ENCODE data around the gene FOXRED2. TPM values are rescaled to one million over a fixed set of nuclear protein-coding genes. Genes with fewer than 3 reads are reported as not detected.
"Not testable (repeated sequence)": the region's sequence is repeated elsewhere in the genome, so short reads cannot be mapped to it uniquely, and the experiment has no call there.

FOXRED2 gene
- total and polyA plus RNA-seq, 2 donors (not counting 1 experiment from before 2014, with no cell fraction given): 3.3 to 3.8 TPM

DNA sequence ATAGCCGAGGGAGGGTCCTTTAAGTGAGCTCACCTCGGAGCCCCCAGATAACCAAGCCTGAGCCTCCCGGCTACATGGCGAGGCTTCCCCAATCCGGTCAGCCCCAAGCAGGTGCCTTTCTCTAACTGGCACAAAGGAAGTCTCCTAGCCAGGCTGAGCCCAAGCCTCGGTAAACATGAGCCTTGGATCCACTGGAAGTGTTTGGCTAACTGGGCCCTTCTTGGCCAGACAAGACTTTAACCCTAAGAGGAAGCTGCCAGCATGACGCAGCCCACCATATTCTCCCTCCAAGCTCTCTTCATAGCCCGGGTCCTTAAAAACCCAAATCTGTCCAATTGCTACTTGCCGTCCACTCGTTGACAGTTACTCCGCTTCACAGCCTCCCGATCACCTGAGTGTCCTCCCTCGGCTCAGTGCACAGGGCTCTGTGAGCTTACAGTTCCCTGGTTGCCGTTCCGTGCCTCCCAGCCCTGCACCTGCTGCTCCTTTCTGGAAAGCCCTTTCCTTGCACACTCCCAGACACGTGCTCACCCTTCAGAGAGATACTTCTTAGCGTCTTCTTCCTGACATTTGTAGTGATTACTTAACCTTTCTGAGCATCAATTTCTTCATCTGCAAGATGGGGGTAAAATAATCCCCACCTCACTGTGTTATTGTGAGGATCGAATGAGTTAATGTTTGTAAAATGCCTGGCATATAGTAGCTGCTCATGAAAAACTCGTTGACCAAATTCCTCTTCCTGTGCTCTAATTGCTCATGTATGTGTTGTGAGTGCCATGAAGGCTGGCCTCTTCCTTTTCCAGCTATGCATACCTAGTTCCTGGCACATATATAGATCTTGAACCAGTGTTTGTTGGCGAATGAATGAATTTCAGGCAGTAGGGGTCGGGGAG lies 51.0 kb downstream of the FOXRED2 start:
- H3K27me3 ChIP-seq (ENCODE audit: control insufficient read depth, insufficient read depth, low read length): no peaks in the 10 kb centered on the region
- H3K4me1 ChIP-seq (ENCODE audit: control insufficient read depth, extremely low read depth, insufficient read depth, low read length): peaks cover 16% of the 10 kb centered on the region
- TF ChIP-seq EZH2 (IDR thresholded peaks at IDR 0.05; ENCODE audit: low read length, missing control alignments): no peak
- TF ChIP-seq, protein P1, sequence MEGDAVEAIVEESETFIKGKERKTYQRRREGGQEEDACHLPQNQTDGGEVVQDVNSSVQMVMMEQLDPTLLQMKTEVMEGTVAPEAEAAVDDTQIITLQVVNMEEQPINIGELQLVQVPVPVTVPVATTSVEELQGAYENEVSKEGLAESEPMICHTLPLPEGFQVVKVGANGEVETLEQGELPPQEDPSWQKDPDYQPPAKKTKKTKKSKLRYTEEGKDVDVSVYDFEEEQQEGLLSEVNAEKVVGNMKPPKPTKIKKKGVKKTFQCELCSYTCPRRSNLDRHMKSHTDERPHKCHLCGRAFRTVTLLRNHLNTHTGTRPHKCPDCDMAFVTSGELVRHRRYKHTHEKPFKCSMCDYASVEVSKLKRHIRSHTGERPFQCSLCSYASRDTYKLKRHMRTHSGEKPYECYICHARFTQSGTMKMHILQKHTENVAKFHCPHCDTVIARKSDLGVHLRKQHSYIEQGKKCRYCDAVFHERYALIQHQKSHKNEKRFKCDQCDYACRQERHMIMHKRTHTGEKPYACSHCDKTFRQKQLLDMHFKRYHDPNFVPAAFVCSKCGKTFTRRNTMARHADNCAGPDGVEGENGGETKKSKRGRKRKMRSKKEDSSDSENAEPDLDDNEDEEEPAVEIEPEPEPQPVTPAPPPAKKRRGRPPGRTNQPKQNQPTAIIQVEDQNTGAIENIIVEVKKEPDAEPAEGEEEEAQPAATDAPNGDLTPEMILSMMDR (conservative IDR thresholded peaks at IDR 0.05 in 1 of 2, IDR thresholded peaks at IDR 0.05 in 1 of 2; ENCODE audit: low read depth in 1 of 2, low read length in 2 of 2): no peak
- no peaks in the 10 kb centered on the region for H4K20me1 ChIP-seq (ENCODE audit: control insufficient read depth, extremely low read depth, insufficient read depth, low read length)
- no peak overlapping the region for H2AFZ ChIP-seq (ENCODE audit: low read length)
- no peak overlapping the region for H3K27ac ChIP-seq (ENCODE audit: insufficient read depth, low read length)
- H3K9ac ChIP-seq (ENCODE audit: insufficient read depth, low read length): no peak overlapping the region
- peak overlapping the region in 1 of 4 experiments; percentile 51 for H3K4me3 ChIP-seq (replicated peaks in 1 of 4; ENCODE audit: control extremely low read depth in 1 of 4, insufficient read depth in 1 of 4, low read depth in 3 of 4, low read length in 4 of 4)
- H3K36me3 ChIP-seq (ENCODE audit: control insufficient read depth, insufficient read depth, low read length): no peaks in the 10 kb centered on the region
- no peaks in the 10 kb centered on the region for H3K9me3 ChIP-seq (ENCODE audit: control insufficient read depth, insufficient read depth, low read depth, low read length)
- no peak overlapping the region for H3K4me2 ChIP-seq (ENCODE audit: extremely low read depth, insufficient read depth, low read length)
- no peaks in the 10 kb centered on the region for H3K79me2 ChIP-seq (ENCODE audit: control insufficient read depth, insufficient read depth, low read length)
- no peak for DNase-seq (ENCODE audit: low read depth in 2 of 2)

DNA sequence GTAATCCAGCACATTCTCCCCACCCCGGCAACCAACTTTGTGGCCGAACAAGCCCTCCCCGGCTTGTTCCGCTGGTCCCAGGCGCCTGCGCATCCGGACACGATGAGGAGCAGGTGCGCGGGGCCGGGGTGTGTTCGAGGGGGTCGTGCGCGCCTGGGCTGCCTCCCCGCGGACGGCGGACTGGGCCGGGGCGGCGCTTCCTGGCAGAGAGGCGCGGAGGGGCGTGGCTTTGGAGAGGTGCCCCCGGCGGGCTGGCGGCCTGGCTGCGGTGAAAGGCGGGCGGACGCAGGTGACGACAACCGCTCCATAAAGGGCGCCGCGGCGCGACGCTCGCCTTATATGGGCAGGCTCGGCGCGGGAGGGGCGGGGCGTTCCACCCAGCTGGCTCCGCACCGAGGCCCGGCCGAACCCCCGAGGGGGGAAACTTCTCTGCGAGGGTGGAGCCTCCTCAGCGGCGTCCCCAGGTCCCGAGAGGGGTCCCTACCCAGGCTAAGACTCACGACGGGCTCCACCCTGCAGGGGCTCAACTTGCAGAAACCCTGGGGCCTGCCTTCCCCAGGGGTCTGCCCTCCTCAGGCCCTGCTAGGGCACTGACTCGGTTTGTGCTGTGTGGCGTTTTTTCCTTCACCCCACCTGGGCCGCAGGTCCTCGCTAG lies 51.8 kb downstream of the FOXRED2 start:
- TF ChIP-seq EZH2 (IDR thresholded peaks at IDR 0.05; ENCODE audit: low read length, missing control alignments): no peak
- TF ChIP-seq, protein P1 (conservative IDR thresholded peaks at IDR 0.05 in 1 of 2, IDR thresholded peaks at IDR 0.05 in 1 of 2; ENCODE audit: low read depth in 1 of 2, low read length in 2 of 2): no peak
- Histone ChIP-seq H3K4me2 (ENCODE audit: extremely low read depth, insufficient read depth, low read length) (peak overlapping the region; percentile 79), H4K20me1 (ENCODE audit: control insufficient read depth, extremely low read depth, insufficient read depth, low read length) (no peaks in the 10 kb centered on the region), H3K4me1 (ENCODE audit: control insufficient read depth, extremely low read depth, insufficient read depth, low read length) (peaks cover 16% of the 10 kb centered on the region), H3K4me3 (replicated peaks in 1 of 4; ENCODE audit: control extremely low read depth in 1 of 4, insufficient read depth in 1 of 4, low read depth in 3 of 4, low read length in 4 of 4) (peak overlapping the region; percentile 3 to 51 (median 29)), H3K27me3 (ENCODE audit: control insufficient read depth, insufficient read depth, low read length) (no peaks in the 10 kb centered on the region), H3K79me2 (ENCODE audit: control insufficient read depth, insufficient read depth, low read length) (no peaks in the 10 kb centered on the region), H2AFZ (ENCODE audit: low read length) (no peak overlapping the region), H3K9ac (ENCODE audit: insufficient read depth, low read length) (peak overlapping the region; percentile 13), H3K36me3 (ENCODE audit: control insufficient read depth, insufficient read depth, low read length) (no peaks in the 10 kb centered on the region), H3K9me3 (ENCODE audit: control insufficient read depth, insufficient read depth, low read depth, low read length) (no peaks in the 10 kb centered on the region), H3K27ac (ENCODE audit: insufficient read depth, low read length) (no peak overlapping the region)
- DNase-seq (ENCODE audit: low read depth in 2 of 2): peak; percentile 89 to 93

DNA sequence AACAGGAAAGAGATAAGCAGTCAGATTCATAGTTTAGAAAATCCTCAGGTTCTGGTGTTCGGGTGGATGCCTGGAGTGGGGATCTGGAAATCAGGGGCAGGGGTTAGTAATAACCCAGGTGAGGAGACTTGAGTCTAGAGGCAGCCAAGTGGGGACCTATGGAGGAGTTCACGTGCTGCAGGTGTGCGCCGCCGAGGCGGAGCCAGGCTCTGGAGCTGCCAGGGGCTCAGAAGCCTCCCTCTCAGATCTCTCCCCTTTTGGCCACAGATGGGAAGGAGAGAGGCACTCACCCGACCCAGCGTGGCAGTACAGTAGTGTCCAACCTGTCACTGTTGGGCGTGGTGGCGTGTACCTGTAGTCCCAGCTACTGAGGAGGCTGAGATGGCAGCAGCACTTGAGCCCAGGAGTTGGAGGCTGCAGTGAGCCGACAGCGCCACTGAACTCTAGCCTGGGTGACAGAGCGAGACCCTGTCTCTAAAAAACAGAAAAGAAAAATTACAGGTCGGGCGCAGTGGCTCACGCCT lies 52.9 kb downstream of the FOXRED2 start:
- Histone ChIP-seq H3K4me2 (ENCODE audit: extremely low read depth, insufficient read depth, low read length) (no peak overlapping the region), H4K20me1 (ENCODE audit: control insufficient read depth, extremely low read depth, insufficient read depth, low read length) (no peaks in the 10 kb centered on the region), H3K9ac (ENCODE audit: insufficient read depth, low read length) (no peak overlapping the region), H3K27ac (ENCODE audit: insufficient read depth, low read length) (no peak overlapping the region), H3K4me3 (replicated peaks in 1 of 4; ENCODE audit: control extremely low read depth in 1 of 4, insufficient read depth in 1 of 4, low read depth in 3 of 4, low read length in 4 of 4) (no peak overlapping the region), H3K9me3 (ENCODE audit: control insufficient read depth, insufficient read depth, low read depth, low read length) (no peaks in the 10 kb centered on the region), H3K36me3 (ENCODE audit: control insufficient read depth, insufficient read depth, low read length) (no peaks in the 10 kb centered on the region), H3K27me3 (ENCODE audit: control insufficient read depth, insufficient read depth, low read length) (no peaks in the 10 kb centered on the region), H3K79me2 (ENCODE audit: control insufficient read depth, insufficient read depth, low read length) (no peaks in the 10 kb centered on the region), H2AFZ (ENCODE audit: low read length) (no peak overlapping the region), H3K4me1 (ENCODE audit: control insufficient read depth, extremely low read depth, insufficient read depth, low read length) (peaks cover 16% of the 10 kb centered on the region)
- TF ChIP-seq EZH2 (IDR thresholded peaks at IDR 0.05; ENCODE audit: low read length, missing control alignments): no peak
- TF ChIP-seq, protein P1 (conservative IDR thresholded peaks at IDR 0.05 in 1 of 2, IDR thresholded peaks at IDR 0.05 in 1 of 2; ENCODE audit: low read depth in 1 of 2, low read length in 2 of 2): no peak
- DNase-seq (ENCODE audit: low read depth in 2 of 2): no peak

DNA sequence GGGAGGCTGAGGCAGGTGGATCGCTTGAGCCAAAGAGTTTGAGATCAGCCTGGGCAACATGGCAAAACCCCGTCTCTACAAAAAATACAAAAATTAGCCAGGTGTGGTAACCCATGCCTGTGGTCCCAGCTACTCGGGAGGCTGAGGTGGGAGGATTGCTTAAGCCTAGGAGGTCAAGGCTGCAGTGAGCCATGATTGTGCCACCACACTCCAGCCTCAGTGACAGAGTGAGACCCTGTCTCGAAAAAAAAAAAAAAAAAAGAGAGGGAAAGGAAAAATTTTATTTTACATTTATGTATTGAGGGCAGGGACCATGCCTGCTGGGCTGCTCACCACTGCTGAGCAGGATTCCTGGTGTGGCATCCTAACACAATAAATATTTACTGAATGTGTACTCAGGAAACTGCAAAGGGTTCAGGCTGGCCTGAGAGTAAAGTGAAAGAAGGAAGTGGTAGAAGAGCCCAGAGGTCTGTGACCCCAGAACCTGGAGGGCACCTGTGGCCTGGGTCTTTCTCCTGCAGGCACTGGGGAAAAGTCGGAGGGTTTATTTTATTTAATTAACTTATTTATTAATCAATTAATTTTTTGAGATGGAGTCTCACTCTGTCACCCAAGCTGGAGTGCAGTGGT lies 53.7 kb downstream of the FOXRED2 start:
- H3K4me3 ChIP-seq (replicated peaks in 1 of 4; ENCODE audit: control extremely low read depth in 1 of 4, insufficient read depth in 1 of 4, low read depth in 3 of 4, low read length in 4 of 4); H3K9me3 ChIP-seq (ENCODE audit: control insufficient read depth, insufficient read depth, low read depth, low read length); H3K36me3 ChIP-seq (ENCODE audit: control insufficient read depth, insufficient read depth, low read length); H3K27ac ChIP-seq (ENCODE audit: insufficient read depth, low read length); H3K27me3 ChIP-seq (ENCODE audit: control insufficient read depth, insufficient read depth, low read length); H3K9ac ChIP-seq (ENCODE audit: insufficient read depth, low read length); DNase-seq (ENCODE audit: low read depth in 2 of 2); H3K4me2 ChIP-seq (ENCODE audit: extremely low read depth, insufficient read depth, low read length); H3K79me2 ChIP-seq (ENCODE audit: control insufficient read depth, insufficient read depth, low read length); H2AFZ ChIP-seq (ENCODE audit: low read length); H4K20me1 ChIP-seq (ENCODE audit: control insufficient read depth, extremely low read depth, insufficient read depth, low read length): not testable (repeated sequence)
- peaks cover 12% of the 10 kb centered on the region for H3K4me1 ChIP-seq (ENCODE audit: control insufficient read depth, extremely low read depth, insufficient read depth, low read length)
